ENCODE measurements around the gene LACRT. TPM values are rescaled to one million over a fixed set of nuclear protein-coding genes. Genes with fewer than 3 reads are reported as not detected.

LACRT gene
- total and polyA plus RNA-seq, 2 donors (not counting 3 experiments of a cell fraction or from before 2014, with no cell fraction given): not detected

DNA sequence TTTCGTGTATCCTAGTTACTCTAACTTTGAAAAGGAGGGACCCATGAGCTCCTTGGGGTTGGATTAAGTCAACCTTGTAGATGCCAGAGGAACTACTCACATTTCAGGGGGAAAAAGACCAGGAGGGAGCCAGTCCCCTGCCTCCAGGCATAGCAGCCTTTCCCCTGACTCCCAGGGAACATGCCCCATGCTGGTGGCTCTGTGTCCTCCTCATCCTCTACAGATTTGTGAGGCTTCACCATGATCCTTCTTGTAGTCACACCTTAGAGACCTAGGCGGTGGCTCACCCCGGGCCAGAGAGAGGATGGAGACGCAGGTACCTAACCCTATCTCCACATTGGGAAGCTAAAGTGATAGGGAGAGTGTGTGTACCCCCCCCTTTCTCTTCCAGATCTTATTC, 30.3 kb downstream of the LACRT start:
- no TSS peak for BruUV-seq (replicated peaks)
- dilution Hi-C loops (cut with MboI; ENCODE audit: extremely low pct_ligation_motif_present, low sequenced_read_pairs) (no loop called here), intact Hi-C loops (cut with micrococcal nuclease) (no loop called here)

More for the DNA sequence above, 30.3 kb downstream of the LACRT start:
- ChIA-PET CTCF (interaction anchor here (0.7 to 1.5 kb wide), 5 partner anchors 8 to 332 kb away, joined by 3 to 5 read pairs (median 4); no protein-coding TSS in a partner anchor), POLR2A (no interaction called here)
- Histone ChIP-seq H2AFZ (ENCODE audit: low read depth, low read length) (no peak overlapping the region), H3K4me3 (replicated peaks in 1 of 3; ENCODE audit: insufficient read depth in 1 of 3, low read depth in 1 of 3, low read length in 3 of 3) (no peak overlapping the region), H3K4me1 (ENCODE audit: control insufficient read depth, extremely low read depth, insufficient read depth, low read length) (no peaks in the 10 kb centered on the region), H3K9ac (replicated peaks; ENCODE audit: extremely low read depth, insufficient read depth, low read length) (no peak overlapping the region), H3K9me1 (replicated peaks; ENCODE audit: control insufficient read depth, extremely low read depth, insufficient read depth, low read length) (no peaks in the 10 kb centered on the region), H3K36me3 (ENCODE audit: control insufficient read depth in 2 of 2, extremely low read depth in 1 of 2, insufficient read depth in 2 of 2, low read length in 2 of 2) (no peaks in the 10 kb centered on the region), H3K27me3 (ENCODE audit: control insufficient read depth in 2 of 2, insufficient read depth in 2 of 2, low read length in 2 of 2) (peaks cover 0 to 2% of the 10 kb centered on the region in 2 experiments), H3K9me3 (replicated peaks; ENCODE audit: control insufficient read depth, insufficient read depth, low read length) (no peaks in the 10 kb centered on the region), H4K20me1 (replicated peaks; ENCODE audit: control insufficient read depth, extremely low read depth, insufficient read depth, low read length) (no peaks in the 10 kb centered on the region), H3K4me2 (ENCODE audit: insufficient read depth, low read length) (no peak overlapping the region), H3K27ac (ENCODE audit: insufficient read depth, low read depth, low read length) (no peak overlapping the region), H3K79me2 (ENCODE audit: control insufficient read depth, insufficient read depth, low read length) (no peaks in the 10 kb centered on the region)
- FAIRE-seq (no peak), DNase-seq (ENCODE audit: low read depth, low spot score) (no peak)
- no peak for TF ChIP-seq FOS (IDR thresholded peaks at IDR 0.05; ENCODE audit: borderline replicate concordance, insufficient read depth, low read length)
- no peak for TF ChIP-seq POLR2AphosphoS5 (IDR thresholded peaks at IDR 0.05; ENCODE audit: insufficient read depth, low read depth, low read length)
- no peak for TF ChIP-seq JUN (IDR thresholded peaks at IDR 0.05; ENCODE audit: borderline replicate concordance, insufficient read depth, insufficient read length, low read depth)
- TF ChIP-seq MYC (IDR thresholded peaks at IDR 0.05; ENCODE audit: low read depth, low read length): no peak
- TF ChIP-seq CTCF (IDR thresholded peaks at IDR 0.05; ENCODE audit: extremely low read depth in 1 of 2, insufficient read depth in 1 of 2, low read depth in 1 of 2, low read length in 2 of 2): no peak
- no peak for TF ChIP-seq GATA2 (IDR thresholded peaks at IDR 0.05; ENCODE audit: insufficient read depth, insufficient read length, low read depth, low read length)
- no peak for TF ChIP-seq POLR2A (IDR thresholded peaks at IDR 0.05; ENCODE audit: low read depth, low read length)
- TF ChIP-seq, protein P1, sequence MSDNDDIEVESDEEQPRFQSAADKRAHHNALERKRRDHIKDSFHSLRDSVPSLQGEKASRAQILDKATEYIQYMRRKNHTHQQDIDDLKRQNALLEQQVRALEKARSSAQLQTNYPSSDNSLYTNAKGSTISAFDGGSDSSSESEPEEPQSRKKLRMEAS (IDR thresholded peaks at IDR 0.05; ENCODE audit: insufficient read depth, insufficient read length): no peak
- no peak for TF ChIP-seq EZH2 (IDR thresholded peaks at IDR 0.05; ENCODE audit: borderline replicate concordance, low read depth, low read length, severe bottlenecking)

Data from endothelial cell of umbilical vein (primary cell).